Mucosa of descending colon (tissue), 3 donors: ENCODE results near the gene MED12L. TPM values are rescaled to one million over a fixed set of nuclear protein-coding genes. Genes with fewer than 3 reads are reported as not detected.

Experiments
- ATAC-seq: fragments of 200-7000 bp; cut with Tn5 transposase; one replicate; pipeline ENCODE4 v1.9.1; 2020; ENCODE audit warnings: mild to moderate bottlenecking, moderate library complexity
- DNase-seq, 3 donors: peaks; one replicate each; pipeline ENCODE4 v3.0.0-alpha.2; 2020
- H3K36me3 ChIP-seq: fragments of 200-600 bp; one replicate; pipeline ENCODE4 v1.8.0; 2021; ENCODE audit warnings: low read depth, mild to moderate bottlenecking
- H3K4me1 ChIP-seq: fragments of 200-600 bp; one replicate; pipeline ENCODE4 v1.8.0; 2021; ENCODE audit warnings: low read depth, mild to moderate bottlenecking
- H3K4me3 ChIP-seq: fragments of 200-600 bp; one replicate; pipeline ENCODE4 v1.8.0; 2021; ENCODE audit warnings: mild to moderate bottlenecking
- H3K9me3 ChIP-seq: fragments of 200-600 bp; one replicate; pipeline ENCODE4 v1.8.0; 2021; ENCODE audit warnings: mild to moderate bottlenecking
- CTCF ChIP-seq: fragments of 200-600 bp; IDR thresholded peaks from one replicate; pipeline ENCODE4 v1.8.0; 2022; ENCODE audit warnings: antibody characterized with exemption, mild to moderate bottlenecking
- intact Hi-C, 2 donors: fragments of 100-400 bp; cut with DNase I in 1 of 2; cut with micrococcal nuclease in 1 of 2; formaldehyde crosslinking; loops; one replicate each; pipeline versions ENCODE4 v1.11.0 to v1.11.1; 2022; cut with DNase I, micrococcal nuclease
- total RNA-seq, 3 donors: library from RNA; stranded (reverse); fragmentation: NEBNext Ultra II Directional in 2 of 3; extraction: Animal tissue kit (Norgen Biotek cat#: 25700) in 2 of 3; gene quantifications; one replicate each; pipeline versions ENCODE4 v1.2.1 to v1.2.4, GENCODE V29; 2021 to 2023
- donor health status: DM: no; HTN: no; CAD: no; lungs with moderate emphysema.
- donor health status: DM: no; HTN: no; CAD: no.
- donor health status: DM: no; HTN: yes; CAD: no.

MED12L gene
- total RNA-seq, 3 donors from 2014 or later: 0.39 to 2.4 (median 0.55) TPM

- intact Hi-C loops: no loop called here
- H3K4me3 ChIP-seq: no peak overlapping the region
- no peaks in the 10 kb centered on the region for H3K9me3 ChIP-seq
- no peak for TF ChIP-seq CTCF
- H3K4me1 ChIP-seq: peaks cover 10% of the 10 kb centered on the region
- ATAC-seq (peak; percentile 25), DNase-seq (peak in 1 of 3 donors; percentile 26)
- no peaks in the 10 kb centered on the region for H3K36me3 ChIP-seq
Observed at GRCh38 chr3:151383111-151383510, 297.6 kb downstream of the MED12L start.

DNA sequence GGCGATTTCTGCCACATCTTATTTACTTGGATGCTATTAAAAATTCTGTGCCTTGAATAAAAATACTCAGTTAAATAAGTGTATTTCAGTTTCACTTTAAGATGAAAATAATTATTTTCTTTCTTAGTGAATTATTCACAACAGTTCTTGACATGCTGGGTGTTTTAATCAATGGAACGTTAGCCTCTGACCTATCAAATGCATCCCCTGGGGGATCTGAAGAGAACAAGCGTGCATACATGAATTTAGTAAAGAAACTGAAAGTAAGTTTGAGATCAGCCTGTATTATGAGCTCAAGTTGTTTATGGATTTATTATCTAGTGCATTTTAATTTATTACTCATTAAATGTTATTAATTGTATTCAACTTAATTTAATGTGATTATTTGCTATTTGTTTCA, 298.5 kb downstream of the MED12L start:
- no peak for DNase-seq
- no peak for TF ChIP-seq CTCF
- intact Hi-C loops: no loop called here
- Histone ChIP-seq H3K4me1 (peaks cover 10% of the 10 kb centered on the region), H3K4me3 (no peak overlapping the region), H3K9me3 (no peaks in the 10 kb centered on the region), H3K36me3 (no peaks in the 10 kb centered on the region)
- ATAC-seq: no peak

GRCh38 chr3:151384741-151385174, 299.3 kb downstream of the MED12L start, which contains the start of gene P2RY12:
Gene P2RY12, minus strand, starts transcription at chr3:151384753. Its CDS starts 45,908 bp downstream, at chr3:151338845.
- Histone ChIP-seq H3K36me3 (no peaks in the 10 kb centered on the region), H3K9me3 (no peaks in the 10 kb centered on the region), H3K4me1 (peaks cover 10% of the 10 kb centered on the region), H3K4me3 (no peak within 1 kb of the TSS)
- ATAC-seq (peak; percentile 31), DNase-seq (no peak)
- no peak for TF ChIP-seq CTCF
- intact Hi-C loops: no loop called here

- DNase-seq (no peak), ATAC-seq (no peak)
- no peak for TF ChIP-seq CTCF
- Histone ChIP-seq H3K4me1 (peaks cover 10% of the 10 kb centered on the region), H3K36me3 (no peaks in the 10 kb centered on the region), H3K9me3 (no peaks in the 10 kb centered on the region), H3K4me3 (no peak overlapping the region)
- intact Hi-C loops: no loop called here
Observed at GRCh38 chr3:151386056-151386455, 300.6 kb downstream of the MED12L start.

GRCh38 chr3:151387432-151387831, 302.0 kb downstream of the MED12L start:
- H3K36me3 ChIP-seq: no peaks in the 10 kb centered on the region
- DNase-seq: no peak
- no peaks in the 10 kb centered on the region for H3K9me3 ChIP-seq
- H3K4me1 ChIP-seq: peaks cover 10% of the 10 kb centered on the region
- ATAC-seq: peak; percentile 7
- no peak overlapping the region for H3K4me3 ChIP-seq
- TF ChIP-seq CTCF: no peak
- intact Hi-C loops: no loop called here

GRCh38 chr3:151387842-151388241, 302.4 kb downstream of the MED12L start:
- DNase-seq: no peak
- ATAC-seq: peak; percentile 13
- Histone ChIP-seq H3K4me3 (no peak overlapping the region), H3K9me3 (no peaks in the 10 kb centered on the region), H3K36me3 (no peaks in the 10 kb centered on the region), H3K4me1 (peaks cover 10% of the 10 kb centered on the region)
- intact Hi-C loops: no loop called here
- TF ChIP-seq CTCF: no peak
